GM21529 (cell line): ENCODE results near the gene TMEM244.
"Not testable (repeated sequence)": the region's sequence is repeated elsewhere in the genome, so short reads cannot be mapped to it uniquely, and the experiment has no call there.

Experiments used
- ATAC-seq: cut with Tn5 transposase; IDR thresholded peaks from one replicate; pipeline ENCODE4 v1.9.1; 2021; ENCODE audit not compliant: unreplicated experiment

Gene TMEM244

GRCh38 chr6:129860908-129861665 is at the start of gene TMEM244:
Gene TMEM244, minus strand, starts transcription at chr6:129861315. Its CDS starts 127 bp downstream, at chr6:129861188.
- ATAC-seq, result no peak

GRCh38 chr6:129908858-129909257 is 47.7 kb upstream of the TMEM244 start:
- peak; percentile 67 for ATAC-seq

- ATAC-seq, result no peak
Measured at GRCh38 chr6:129908356-129908755, 47.2 kb upstream of the TMEM244 start.

GRCh38 chr6:129906515-129907077 is 45.5 kb upstream of the TMEM244 start:
- ATAC-seq, result no peak

- ATAC-seq, result peak; percentile 74
Measured at GRCh38 chr6:129903082-129903481, 42.0 kb upstream of the TMEM244 start.

GRCh38 chr6:129902681-129903080 is 41.6 kb upstream of the TMEM244 start:
- peak; percentile 6 for ATAC-seq

- no peak for ATAC-seq
Measured at GRCh38 chr6:129901910-129902309, 40.8 kb upstream of the TMEM244 start.

GRCh38 chr6:129895692-129896091 is 34.6 kb upstream of the TMEM244 start:
- ATAC-seq, result peak; percentile 75

GRCh38 chr6:129894921-129895320 is 33.8 kb upstream of the TMEM244 start:
- ATAC-seq, result no peak

GRCh38 chr6:129893640-129894039 is 32.5 kb upstream of the TMEM244 start:
- no peak for ATAC-seq

- no peak for ATAC-seq
Measured at GRCh38 chr6:129890701-129891100, 29.6 kb upstream of the TMEM244 start.

GRCh38 chr6:129890164-129890563 is 29.0 kb upstream of the TMEM244 start:
- no peak for ATAC-seq

GRCh38 chr6:129889580-129889979 is 28.5 kb upstream of the TMEM244 start:
- ATAC-seq, result no peak

- no peak for ATAC-seq
Measured at GRCh38 chr6:129886401-129887155, 25.5 kb upstream of the TMEM244 start.

- no peak for ATAC-seq
Measured at GRCh38 chr6:129884211-129884610, 23.1 kb upstream of the TMEM244 start.

GRCh38 chr6:129882510-129883023 is 21.5 kb upstream of the TMEM244 start:
- ATAC-seq, result peak; percentile 93

- not testable (repeated sequence) for ATAC-seq
Measured at GRCh38 chr6:129877894-129878293, 16.8 kb upstream of the TMEM244 start.

- ATAC-seq, result peak; percentile 91
Measured at GRCh38 chr6:129875610-129876520, 14.8 kb upstream of the TMEM244 start.

GRCh38 chr6:129874837-129875236 is 13.7 kb upstream of the TMEM244 start:
- peak; percentile 42 for ATAC-seq

GRCh38 chr6:129872586-129872985 is 11.5 kb upstream of the TMEM244 start:
- no peak for ATAC-seq

GRCh38 chr6:129871221-129871620 is 10.1 kb upstream of the TMEM244 start:
- ATAC-seq, result no peak
